ENCODE results near the gene PPP4R4. TPM values are rescaled to one million over a fixed set of nuclear protein-coding genes. Genes with fewer than 3 reads are reported as not detected.
"Not testable (repeated sequence)": the region's sequence is repeated elsewhere in the genome, so short reads cannot be mapped to it uniquely, and the experiment has no call there.

The PPP4R4 gene
- total RNA-seq, 2 experiments from 2014 or later: 17.0 to 19.2 TPM

GRCh38 chr14:94145902-94146527 is 28.1 kb upstream of the PPP4R4 start:
- Mint-ChIP-seq H3K36me3 (no peaks in the 10 kb centered on the region), H3K27ac (no peak overlapping the region), H3K4me1 (ENCODE audit: low read depth) (peaks cover 18% of the 10 kb centered on the region), H3K9me3 (no peaks in the 10 kb centered on the region), H3K4me3 (no peak overlapping the region), H3K27me3 (no peaks in the 10 kb centered on the region)
- no peak for DNase-seq
- intact Hi-C loops (cut with micrococcal nuclease): no loop called here
- POLR2A ChIA-PET: no interaction called here
- CTCF ChIA-PET: interaction anchor here (0.9 to 2.8 kb wide), 2 partner anchors 10 to 14 kb away, joined by 3 to 20 read pairs; no protein-coding TSS in a partner anchor

- no peak overlapping the region for H3K4me3 Mint-ChIP-seq
- POLR2A ChIA-PET: interaction anchor here (0.7 kb wide), 1 partner anchor 11 kb away, joined by 4 read pairs; no protein-coding TSS in a partner anchor
- intact Hi-C loops (cut with micrococcal nuclease): no loop called here
These were observed 21.4 kb upstream of the PPP4R4 start for GRCh38 chr14:94152676-94153075.

GRCh38 chr14:94153750-94154342 is 20.3 kb upstream of the PPP4R4 start:
- no peaks in the 10 kb centered on the region for H3K9me3 Mint-ChIP-seq
- no peak for DNase-seq
- intact Hi-C loops (cut with micrococcal nuclease): no loop called here
- ChIA-PET POLR2A (no interaction called here), CTCF (interaction anchor here (1.2 to 1.6 kb wide), 2 partner anchors 17 to 332 kb away, joined by 3 to 7 read pairs; no protein-coding TSS in a partner anchor)
- H3K4me3 Mint-ChIP-seq: no peak overlapping the region
- H3K36me3 Mint-ChIP-seq: no peaks in the 10 kb centered on the region
- no peak overlapping the region for H3K27ac Mint-ChIP-seq
- no peaks in the 10 kb centered on the region for H3K27me3 Mint-ChIP-seq
- H3K4me1 Mint-ChIP-seq (ENCODE audit: low read depth): peaks cover 27% of the 10 kb centered on the region

More at GRCh38 chr14:94152676-94153075, 21.4 kb upstream of the PPP4R4 start:
- Mint-ChIP-seq H3K4me1 (ENCODE audit: low read depth) (peaks cover 16% of the 10 kb centered on the region), H3K27me3 (no peaks in the 10 kb centered on the region), H3K27ac (no peak overlapping the region), H3K36me3 (no peaks in the 10 kb centered on the region), H3K9me3 (no peaks in the 10 kb centered on the region)
- CTCF ChIA-PET: interaction anchor here (1.1 to 1.6 kb wide), 2 partner anchors 16 to 21 kb away, joined by 6 to 7 read pairs; no protein-coding TSS in a partner anchor
- DNase-seq: no peak

DNA sequence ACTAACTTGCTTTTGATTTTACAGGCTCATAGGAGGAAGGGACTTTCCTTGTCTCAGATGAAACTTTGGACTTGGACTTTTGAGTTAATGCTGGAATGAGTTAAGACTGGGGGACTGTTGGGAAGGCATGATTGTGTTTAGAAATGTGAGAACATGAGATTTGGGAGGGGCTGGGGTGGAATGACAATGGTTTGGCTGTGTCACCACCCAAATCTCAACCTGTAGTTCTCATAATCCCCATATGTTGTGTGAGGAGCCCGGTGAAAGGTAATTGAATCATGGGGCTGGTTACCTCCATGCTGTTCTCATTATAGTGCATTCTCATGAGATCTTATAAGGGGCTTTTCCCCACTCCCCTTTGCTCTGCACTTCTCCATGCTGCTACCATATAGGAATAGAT is 18.0 kb upstream of the PPP4R4 start:
- H3K27ac Mint-ChIP-seq; POLR2A ChIA-PET; H3K9me3 Mint-ChIP-seq; DNase-seq; intact Hi-C loops (cut with micrococcal nuclease); H3K36me3 Mint-ChIP-seq; H3K4me3 Mint-ChIP-seq; H3K27me3 Mint-ChIP-seq: not testable (repeated sequence)
- peaks cover 46% of the 10 kb centered on the region for H3K4me1 Mint-ChIP-seq (ENCODE audit: low read depth)
- CTCF ChIA-PET: interaction anchor here (1.8 to 2.7 kb wide), 2 partner anchors 25 to 120 kb away, joined by 8 to 13 read pairs; no protein-coding TSS in a partner anchor

- H3K36me3 Mint-ChIP-seq: no peaks in the 10 kb centered on the region
- H3K9me3 Mint-ChIP-seq: no peaks in the 10 kb centered on the region
- DNase-seq: no peak
- ChIA-PET CTCF (interaction anchor here (0.8 to 3.0 kb wide), 5 partner anchors 18 to 121 kb away, joined by 4 to 13 read pairs (median 8); no protein-coding TSS in a partner anchor), POLR2A (no interaction called here)
- no peak overlapping the region for H3K27ac Mint-ChIP-seq
- no peaks in the 10 kb centered on the region for H3K27me3 Mint-ChIP-seq
- peaks cover 55% of the 10 kb centered on the region for H3K4me1 Mint-ChIP-seq (ENCODE audit: low read depth)
- H3K4me3 Mint-ChIP-seq: no peak overlapping the region
- intact Hi-C loops (cut with micrococcal nuclease): no loop called here
These were observed 16.9 kb upstream of the PPP4R4 start for GRCh38 chr14:94157197-94157596.

DNA sequence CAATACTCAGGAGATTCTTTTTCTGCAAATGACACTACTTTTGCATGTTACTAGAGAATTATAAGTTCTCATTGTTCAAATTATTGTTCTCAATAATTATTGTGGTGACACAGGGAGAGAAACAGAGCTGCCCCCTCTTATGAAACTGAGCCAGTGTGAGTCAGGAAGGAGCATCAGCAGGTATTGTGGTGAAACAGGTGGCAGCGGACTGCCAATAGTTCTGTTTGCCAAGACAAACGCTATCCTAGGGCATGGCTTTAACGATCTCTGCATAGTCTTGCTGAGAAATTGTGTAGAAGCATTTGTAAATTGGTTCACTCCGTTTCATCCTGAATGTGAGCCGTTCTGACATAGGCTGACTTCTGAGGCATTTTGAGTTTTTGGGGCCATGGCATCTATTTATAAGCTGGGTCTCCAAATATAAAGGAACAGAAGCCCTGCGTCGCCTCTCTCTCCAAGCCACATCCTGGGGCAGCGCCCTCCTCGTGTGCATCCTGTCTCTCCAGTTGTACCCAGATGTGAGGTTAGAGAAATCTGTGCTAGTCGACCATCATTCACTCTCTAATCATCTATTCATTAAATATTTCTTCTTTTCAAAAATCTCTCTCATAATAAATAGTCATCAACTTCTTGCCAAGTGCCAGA is 15.8 kb upstream of the PPP4R4 start:
- Mint-ChIP-seq H3K36me3 (no peaks in the 10 kb centered on the region), H3K4me3 (no peak overlapping the region), H3K9me3 (no peaks in the 10 kb centered on the region), H3K27me3 (no peaks in the 10 kb centered on the region), H3K27ac (peak overlapping the region; percentile 49), H3K4me1 (ENCODE audit: low read depth) (peaks cover 65% of the 10 kb centered on the region)
- ChIA-PET POLR2A (no interaction called here), CTCF (interaction anchor here (0.6 to 3.0 kb wide), 7 partner anchors 17 to 311 kb away, joined by 3 to 13 read pairs (median 4); no protein-coding TSS in a partner anchor)
- intact Hi-C loops (cut with micrococcal nuclease): loop anchor here (1.0 kb wide), 1 partner anchor 22 kb away; no protein-coding TSS in a partner anchor
- DNase-seq: peak; percentile 61

DNA sequence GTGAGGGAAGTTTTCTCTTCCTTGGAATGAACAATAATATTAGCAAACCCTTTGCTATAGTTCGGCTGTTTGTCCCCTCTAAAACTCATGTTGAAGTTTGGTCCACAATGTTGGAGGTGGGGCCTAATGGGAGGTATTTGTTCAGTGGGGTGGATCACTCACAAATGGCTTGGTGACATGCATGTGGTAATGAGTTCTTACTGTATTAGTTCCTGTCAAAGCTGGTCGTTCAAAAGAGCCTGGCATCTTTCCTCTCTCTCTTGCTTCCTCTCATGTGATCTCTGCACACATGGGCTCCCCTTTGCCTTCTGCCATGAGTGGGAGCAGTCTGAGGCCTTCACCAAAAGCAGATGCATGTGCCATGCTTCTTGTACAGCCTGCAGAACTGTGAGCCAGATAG is 13.1 kb upstream of the PPP4R4 start:
- H3K27ac Mint-ChIP-seq: peak overlapping the region; percentile 21

GRCh38 chr14:94161981-94162380 is 12.1 kb upstream of the PPP4R4 start:
- no peaks in the 10 kb centered on the region for H3K36me3 Mint-ChIP-seq

More for the DNA sequence above, 13.1 kb upstream of the PPP4R4 start:
- no peak for DNase-seq
- H3K9me3 Mint-ChIP-seq: no peaks in the 10 kb centered on the region
- no peaks in the 10 kb centered on the region for H3K27me3 Mint-ChIP-seq
- peaks cover 83% of the 10 kb centered on the region for H3K4me1 Mint-ChIP-seq (ENCODE audit: low read depth)
- POLR2A ChIA-PET: no interaction called here
- CTCF ChIA-PET: interaction anchor here (2.6 to 3.6 kb wide), 2 partner anchors 20 to 24 kb away, joined by 12 to 18 read pairs; no protein-coding TSS in a partner anchor
- intact Hi-C loops (cut with micrococcal nuclease): loop anchor here (2.0 to 5.0 kb wide), 2 partner anchors 24 to 199 kb away; no protein-coding TSS in a partner anchor
- no peak overlapping the region for H3K4me3 Mint-ChIP-seq
- no peaks in the 10 kb centered on the region for H3K36me3 Mint-ChIP-seq

GRCh38 chr14:94162466-94162865 is 11.7 kb upstream of the PPP4R4 start:
- Mint-ChIP-seq H3K4me1 (ENCODE audit: low read depth) (peaks cover 76% of the 10 kb centered on the region), H3K27me3 (no peaks in the 10 kb centered on the region), H3K27ac (no peak overlapping the region), H3K36me3 (no peaks in the 10 kb centered on the region), H3K4me3 (no peak overlapping the region), H3K9me3 (no peaks in the 10 kb centered on the region)
- intact Hi-C loops (cut with micrococcal nuclease): loop anchor here (5.0 kb wide), 1 partner anchor 200 kb away; no protein-coding TSS in a partner anchor
- POLR2A ChIA-PET: no interaction called here
- CTCF ChIA-PET: interaction anchor here (0.5 to 3.6 kb wide), 6 partner anchors 9 to 126 kb away, joined by 3 to 18 read pairs (median 6); no protein-coding TSS in a partner anchor
- no peak for DNase-seq

More at GRCh38 chr14:94161981-94162380, 12.1 kb upstream of the PPP4R4 start:
- Mint-ChIP-seq H3K27me3 (no peaks in the 10 kb centered on the region), H3K4me3 (no peak overlapping the region), H3K9me3 (no peaks in the 10 kb centered on the region), H3K4me1 (ENCODE audit: low read depth) (peaks cover 81% of the 10 kb centered on the region), H3K27ac (peak overlapping the region; percentile 55)
- CTCF ChIA-PET: interaction anchor here (1.1 to 3.6 kb wide), 4 partner anchors 9 to 126 kb away, joined by 3 to 18 read pairs (median 10); no protein-coding TSS in a partner anchor
- intact Hi-C loops (cut with micrococcal nuclease): loop anchor here (2.0 to 5.0 kb wide), 2 partner anchors 25 to 200 kb away; no protein-coding TSS in a partner anchor
- POLR2A ChIA-PET: no interaction called here
- DNase-seq: peak; percentile 32

DNA sequence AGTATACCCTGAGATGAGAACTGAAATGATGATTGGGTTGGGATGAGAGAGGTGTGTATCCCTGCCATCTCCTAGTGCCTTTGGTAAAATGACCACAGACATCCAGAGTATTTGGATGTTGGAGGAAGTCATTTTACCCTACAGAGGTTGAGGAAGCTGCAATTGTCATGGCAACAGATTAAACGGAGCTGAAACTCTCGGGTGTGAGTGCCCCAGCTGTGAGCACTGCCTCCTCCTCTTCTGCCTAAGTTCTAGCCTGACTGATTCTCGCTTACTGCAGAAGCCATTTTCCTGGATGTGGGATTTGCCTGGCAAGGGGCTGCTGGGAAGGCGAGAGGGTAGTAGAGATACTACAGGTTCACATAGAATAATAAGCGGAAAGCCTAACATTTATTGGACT is 10.3 kb upstream of the PPP4R4 start:
- DNase-seq: peak; percentile 40
- Mint-ChIP-seq H3K4me1 (ENCODE audit: low read depth) (peaks cover 63% of the 10 kb centered on the region), H3K27ac (peak overlapping the region; percentile 75), H3K9me3 (no peaks in the 10 kb centered on the region), H3K36me3 (no peaks in the 10 kb centered on the region), H3K27me3 (no peaks in the 10 kb centered on the region), H3K4me3 (no peak overlapping the region)
- ChIA-PET CTCF (interaction anchor here (0.7 to 3.6 kb wide), 2 partner anchors 27 to 224 kb away, joined by 3 to 18 read pairs; no protein-coding TSS in a partner anchor), POLR2A (interaction anchor here (0.9 kb wide), 1 partner anchor 11 kb away, joined by 4 read pairs; no protein-coding TSS in a partner anchor)
- intact Hi-C loops (cut with micrococcal nuclease): loop anchor here (1.0 to 5.0 kb wide), 2 partner anchors 14 to 201 kb away; no protein-coding TSS in a partner anchor

GRCh38 chr14:94164685-94165431 is 9.3 kb upstream of the PPP4R4 start:
- Mint-ChIP-seq H3K27me3 (no peaks in the 10 kb centered on the region), H3K36me3 (no peaks in the 10 kb centered on the region), H3K9me3 (no peaks in the 10 kb centered on the region), H3K27ac (peak overlapping the region; percentile 75), H3K4me3 (no peak overlapping the region), H3K4me1 (ENCODE audit: low read depth) (peaks cover 55% of the 10 kb centered on the region)
- POLR2A ChIA-PET: interaction anchor here (0.8 to 1.6 kb wide), 4 partner anchors 8 to 12 kb away, joined by 3 to 8 read pairs (median 4); no protein-coding TSS in a partner anchor
- CTCF ChIA-PET: interaction anchor here (0.7 to 2.0 kb wide), 4 partner anchors 16 to 225 kb away, joined by 3 to 9 read pairs (median 6); no protein-coding TSS in a partner anchor
- DNase-seq: peak; percentile 82
- intact Hi-C loops (cut with micrococcal nuclease): loop anchor here (1.0 to 5.0 kb wide), 3 partner anchors 8 to 203 kb away; no protein-coding TSS in a partner anchor
